G401 (cell line): ENCODE measurements around the gene CNDP1. TPM values are rescaled to one million over a fixed set of nuclear protein-coding genes. Genes with fewer than 3 reads are reported as not detected.

Experiments used
- DNase-seq: peaks from one replicate; pipeline ENCODE4 v3.0.0-alpha.2; 2015; ENCODE audit warnings: low spot score
- in situ Hi-C: cut with HindIII; loops from 2 replicates; pipeline ENCODE4 v1.10.0; 2016; ENCODE audit warnings: low sequenced_read_pairs, mixed read lengths
- total RNA-seq: library from RNA; depleted of rRNA; stranded (reverse); fragments of >200 nt; shearing (Covaris generic); gene quantifications from 2 replicates; pipeline ENCODE4 v1.2.3, GENCODE V29; 2014

The CNDP1 gene
- total RNA-seq, 1 experiment from 2014 or later = not detected

GRCh38 chr18:74503137-74503536, 31.2 kb upstream of the CNDP1 start:
- DNase-seq = no peak
- in situ Hi-C loops = no loop called here

- in situ Hi-C loops = no loop called here
- DNase-seq = no peak
These were observed 28.5 kb upstream of the CNDP1 start for GRCh38 chr18:74505776-74506175.

DNA sequence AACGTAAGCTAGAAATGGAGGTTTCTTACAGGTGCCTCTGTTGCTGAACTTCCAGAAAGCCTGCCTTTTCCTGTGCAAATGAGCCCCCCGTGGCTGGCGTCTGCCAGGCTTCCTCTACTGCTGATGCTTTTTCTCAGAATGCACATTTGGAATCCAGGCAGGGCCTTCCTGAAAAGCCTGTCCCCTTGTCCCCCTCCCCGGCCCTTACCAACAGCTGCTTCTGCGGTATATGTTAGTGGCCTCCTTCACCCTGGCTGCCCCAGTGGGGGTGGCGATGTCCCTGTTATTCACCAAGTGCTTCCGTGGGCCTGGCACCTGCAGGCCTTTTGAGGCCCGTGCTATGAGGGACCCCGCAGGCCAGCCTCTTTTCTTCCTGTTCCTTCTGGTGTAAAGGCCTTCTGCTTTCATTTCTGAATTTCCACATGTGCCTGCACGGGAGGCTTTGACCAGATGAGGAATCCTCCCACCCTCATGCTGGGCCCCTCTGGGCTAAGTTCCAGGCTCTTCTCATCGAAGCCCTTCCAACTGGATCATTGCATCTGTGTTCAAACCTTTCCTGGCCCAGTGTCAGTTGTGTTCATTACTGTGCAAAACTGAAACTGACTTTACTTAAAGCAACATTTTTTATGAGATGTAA, 27.7 kb upstream of the CNDP1 start:
- no peak for DNase-seq
- in situ Hi-C loops = no loop called here

DNA sequence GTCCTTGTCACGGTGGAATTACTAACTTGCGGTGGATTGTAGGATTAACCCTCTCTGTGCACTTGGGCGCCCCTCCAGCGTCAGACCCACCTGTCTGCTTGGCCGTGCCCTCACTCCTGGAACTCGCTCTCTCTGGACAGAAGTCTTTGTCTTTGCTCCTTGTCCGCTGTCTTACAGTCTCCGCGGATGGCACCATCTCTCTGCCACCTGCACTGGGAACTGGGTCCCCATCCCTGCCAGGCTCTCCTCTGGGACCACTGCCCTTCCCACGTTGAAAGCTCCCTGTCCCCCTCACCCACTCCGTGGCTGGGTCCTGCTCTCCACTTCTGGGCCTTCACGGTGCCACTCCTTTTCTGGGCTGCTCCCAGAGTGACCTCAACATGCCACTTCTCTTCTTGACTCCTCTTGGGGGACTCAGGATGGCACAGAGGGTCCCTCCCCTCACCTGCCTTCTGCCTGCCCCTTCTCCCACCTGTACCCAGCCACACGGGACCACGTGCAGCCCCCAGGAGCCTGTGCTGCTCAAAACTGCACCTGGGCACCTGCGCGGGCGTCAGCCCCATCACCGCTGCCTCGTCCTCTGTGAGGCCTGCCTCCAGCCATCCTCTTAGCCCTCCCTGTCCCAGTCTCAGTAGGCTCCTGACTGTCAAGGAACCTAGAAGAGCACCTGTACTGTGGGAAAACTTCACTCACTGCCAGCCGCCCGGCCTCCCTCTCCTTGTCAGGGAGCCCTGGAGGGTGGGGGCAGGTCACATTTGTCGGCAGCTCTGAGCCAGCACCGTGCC, 27.0 kb upstream of the CNDP1 start:
- DNase-seq = no peak

DNA sequence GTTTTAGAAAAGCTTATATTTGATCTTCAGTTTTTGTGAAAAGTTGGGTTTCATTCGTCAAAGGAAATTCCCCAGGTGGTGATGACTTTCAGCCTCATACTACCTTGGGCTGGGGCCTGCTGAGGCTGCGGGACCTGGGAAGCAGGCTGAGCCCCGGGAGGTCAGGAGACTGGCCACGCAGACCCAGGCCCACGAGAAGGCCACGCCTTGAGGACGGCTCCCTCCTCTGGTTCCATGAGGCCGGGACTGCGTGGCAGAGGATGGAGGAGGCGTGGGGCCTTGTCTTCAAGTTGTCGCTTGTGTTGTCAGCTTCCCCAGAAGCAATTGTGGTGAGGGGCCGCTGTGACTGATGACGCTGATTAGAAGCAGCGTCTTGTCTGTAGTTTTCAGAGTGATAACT, 26.4 kb upstream of the CNDP1 start:
- in situ Hi-C loops = no loop called here
- no peak for DNase-seq

More for the DNA sequence above, 27.0 kb upstream of the CNDP1 start:
- in situ Hi-C loops = no loop called here

DNA sequence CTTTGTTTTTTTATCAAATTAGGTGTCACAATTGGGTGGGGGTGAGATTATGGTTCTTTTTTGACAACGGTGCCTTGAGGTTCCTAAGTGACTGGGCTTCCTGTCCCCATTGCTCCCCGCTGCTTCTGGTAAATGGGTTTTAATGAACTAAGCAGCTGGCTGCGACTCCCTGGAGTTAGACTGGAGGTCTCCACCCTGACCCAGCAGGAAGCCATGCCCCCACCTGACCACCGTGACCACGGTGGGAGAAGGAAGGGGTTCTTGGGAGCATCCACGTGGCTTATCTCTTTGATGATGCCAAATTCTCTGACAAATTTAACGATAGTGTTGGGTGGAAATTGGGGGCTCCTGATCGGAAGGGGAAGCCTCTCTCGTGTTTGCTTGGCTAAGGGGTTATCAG, 25.9 kb upstream of the CNDP1 start:
- in situ Hi-C loops = no loop called here
- no peak for DNase-seq

DNA sequence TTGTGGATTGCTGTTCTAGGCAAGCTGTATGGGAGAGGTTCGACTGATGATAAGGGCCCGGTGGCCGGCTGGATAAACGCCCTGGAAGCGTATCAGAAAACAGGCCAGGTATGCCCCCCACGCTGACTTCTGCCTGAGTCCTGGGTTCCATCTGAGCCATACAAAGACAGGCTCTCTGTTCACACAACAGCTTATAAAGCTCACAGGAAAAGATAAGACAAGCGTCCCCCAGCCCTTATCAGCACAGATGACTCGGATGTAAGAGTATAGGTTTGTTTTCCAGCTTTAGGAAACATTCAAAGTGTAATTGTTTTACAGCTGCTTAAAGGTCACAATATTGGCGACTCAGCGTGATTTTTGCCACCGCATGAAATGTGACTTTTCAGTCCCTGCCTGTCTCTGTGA, 25.5 kb upstream of the CNDP1 start:
- in situ Hi-C loops = no loop called here
- DNase-seq = no peak

DNA sequence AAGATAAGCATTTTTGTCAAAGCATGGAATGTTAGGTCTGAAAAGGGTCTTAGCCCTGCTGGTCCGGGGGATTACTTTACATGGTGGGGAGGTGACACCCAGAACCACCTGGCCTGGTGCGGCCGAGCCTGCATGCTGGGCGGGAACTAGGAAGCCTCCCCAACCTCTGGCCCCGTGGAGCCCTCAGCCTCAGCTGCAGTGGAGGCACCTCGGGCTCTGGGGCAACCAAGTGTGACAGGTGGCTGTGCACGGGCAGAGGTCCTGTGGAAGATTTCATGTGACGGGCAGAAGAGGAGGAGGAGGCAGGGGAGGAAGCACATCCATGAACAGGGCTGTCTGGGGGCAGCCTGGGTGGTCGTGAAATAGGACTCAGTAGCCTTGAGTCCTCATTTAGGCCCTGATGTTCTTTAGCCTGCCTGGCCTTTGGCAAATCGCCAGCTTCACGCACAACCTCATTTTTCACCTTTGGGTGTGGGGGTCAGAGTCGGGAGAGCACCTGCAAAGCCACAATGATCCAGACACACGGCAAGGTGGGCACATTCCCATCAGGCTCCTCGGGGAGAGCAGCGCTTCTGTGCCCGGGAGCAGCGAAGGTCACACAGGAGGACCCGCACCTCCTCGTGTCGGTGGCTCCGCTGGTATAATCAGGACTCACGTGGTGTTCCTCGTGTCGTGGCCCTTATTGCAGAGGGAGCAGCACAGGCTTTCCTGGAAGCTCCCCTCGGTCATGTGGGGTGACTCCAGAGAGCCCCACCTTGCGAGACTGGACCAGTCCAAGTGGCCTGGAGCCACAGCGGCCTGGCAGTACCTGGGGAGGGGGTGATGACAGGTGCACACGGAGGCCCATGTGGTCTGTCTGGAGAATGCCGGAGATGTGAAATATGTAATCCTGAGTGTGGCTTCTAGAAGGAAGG, 24.2 kb upstream of the CNDP1 start:
- no peak for DNase-seq
- in situ Hi-C loops = no loop called here

GRCh38 chr18:74510770-74511095, 23.6 kb upstream of the CNDP1 start:
- DNase-seq = no peak
- in situ Hi-C loops = no loop called here

DNA sequence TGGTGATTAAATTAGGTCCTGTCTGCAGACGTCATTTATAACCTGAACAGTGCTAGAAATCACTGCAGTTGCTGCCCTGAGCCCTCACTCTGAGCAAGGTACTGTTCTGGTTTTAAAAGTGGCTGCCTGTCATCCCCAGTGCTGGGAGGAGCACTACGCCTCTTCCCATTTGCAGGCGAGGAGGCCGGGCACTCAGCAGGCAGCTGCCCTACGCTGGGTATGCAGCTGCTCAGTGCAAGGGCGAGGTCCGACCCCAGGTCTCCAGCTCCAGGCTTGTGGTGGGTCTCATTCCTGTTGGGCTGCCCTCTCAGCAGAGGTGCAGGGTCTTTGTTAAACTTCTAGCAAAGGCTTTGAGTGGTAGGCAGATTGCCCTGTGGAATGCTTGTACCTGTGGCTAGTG, 22.5 kb upstream of the CNDP1 start:
- in situ Hi-C loops = no loop called here
- DNase-seq = no peak

DNA sequence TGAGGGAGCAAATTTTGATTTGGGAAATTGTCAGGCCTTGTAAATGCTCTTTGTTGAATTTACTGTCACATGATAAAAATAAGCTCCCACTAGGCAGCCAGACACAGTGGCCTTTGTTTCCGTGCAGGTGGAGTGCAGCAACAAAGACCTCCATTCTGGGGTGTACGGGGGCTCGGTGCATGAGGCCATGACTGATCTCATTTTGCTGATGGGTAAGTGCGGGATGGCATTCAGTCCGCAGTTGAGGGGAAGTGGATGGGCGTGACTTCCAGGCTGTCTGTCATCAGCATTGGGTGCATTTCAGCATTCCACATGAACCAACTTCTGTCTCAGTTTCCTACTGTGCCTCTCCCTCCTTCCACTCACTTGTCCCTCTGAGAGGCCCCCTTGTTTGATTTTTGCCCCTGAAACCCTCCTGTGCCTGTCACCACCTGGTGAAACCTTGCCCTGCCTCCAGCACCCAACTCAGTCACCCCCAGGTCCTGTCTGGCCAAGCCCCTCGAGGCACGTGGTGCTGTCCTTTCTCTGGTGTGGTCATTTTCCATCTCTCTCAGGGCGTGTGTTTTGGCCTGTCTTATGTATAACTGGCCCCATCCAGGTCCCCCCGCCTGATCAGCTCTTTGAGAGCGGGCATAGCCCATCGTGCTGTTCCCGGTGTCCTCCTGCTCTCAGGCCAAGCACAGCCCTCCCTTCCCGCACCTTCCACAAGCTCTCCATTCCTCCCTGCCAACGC, 21.8 kb upstream of the CNDP1 start:
- no peak for DNase-seq

GRCh38 chr18:74513149-74513882, 21.0 kb upstream of the CNDP1 start:
- DNase-seq = no peak
- in situ Hi-C loops = no loop called here

More for the DNA sequence above, 21.8 kb upstream of the CNDP1 start:
- in situ Hi-C loops = no loop called here

DNA sequence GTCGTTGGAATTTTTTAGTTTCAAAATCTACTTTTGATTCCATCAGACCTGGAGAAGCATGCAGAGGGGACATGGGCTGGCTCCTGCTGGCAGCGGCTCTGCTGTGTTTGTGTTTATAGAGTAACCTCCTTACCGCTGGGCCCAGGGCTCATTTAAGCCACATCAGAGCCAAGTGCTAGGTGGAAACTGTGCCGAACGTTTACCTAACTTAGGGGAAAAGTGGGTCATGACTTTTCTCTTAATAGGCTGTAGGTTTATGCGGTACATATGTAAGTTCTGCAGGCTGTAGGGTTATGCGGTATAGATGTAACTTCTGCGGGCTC, 20.5 kb upstream of the CNDP1 start:
- in situ Hi-C loops = no loop called here
- DNase-seq = no peak

DNA sequence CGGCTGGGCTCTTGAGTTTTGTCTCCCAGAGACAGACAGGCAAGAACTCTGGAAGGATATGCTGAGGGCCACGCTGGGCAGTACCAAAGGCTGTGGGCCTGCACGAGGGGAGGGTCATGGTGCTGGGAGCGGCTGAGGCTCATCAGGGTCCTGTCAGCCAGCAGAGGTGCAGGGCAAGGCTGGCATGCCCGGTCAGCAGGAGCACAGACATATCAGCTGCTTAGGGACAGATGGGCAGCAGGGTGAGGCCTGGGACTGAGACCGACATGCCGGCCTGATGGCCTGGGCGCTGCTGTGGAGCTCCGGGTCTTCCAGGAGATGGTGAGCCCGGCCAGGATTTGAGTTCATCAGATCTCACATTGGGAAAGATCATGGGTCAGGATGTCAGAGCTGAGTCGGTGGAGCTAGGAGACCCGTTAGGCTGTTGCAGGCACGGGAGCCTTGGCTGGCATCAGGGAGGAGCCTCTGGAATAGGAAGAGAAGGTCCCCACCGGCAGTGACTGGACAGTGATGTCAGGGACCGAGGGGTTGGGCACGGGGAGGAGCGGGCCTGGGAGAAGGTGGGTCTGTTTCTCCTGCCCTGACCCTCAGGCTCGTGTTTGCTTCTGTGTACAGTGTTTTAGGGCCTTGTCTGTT, 19.3 kb upstream of the CNDP1 start:
- in situ Hi-C loops = no loop called here
- DNase-seq = no peak

DNA sequence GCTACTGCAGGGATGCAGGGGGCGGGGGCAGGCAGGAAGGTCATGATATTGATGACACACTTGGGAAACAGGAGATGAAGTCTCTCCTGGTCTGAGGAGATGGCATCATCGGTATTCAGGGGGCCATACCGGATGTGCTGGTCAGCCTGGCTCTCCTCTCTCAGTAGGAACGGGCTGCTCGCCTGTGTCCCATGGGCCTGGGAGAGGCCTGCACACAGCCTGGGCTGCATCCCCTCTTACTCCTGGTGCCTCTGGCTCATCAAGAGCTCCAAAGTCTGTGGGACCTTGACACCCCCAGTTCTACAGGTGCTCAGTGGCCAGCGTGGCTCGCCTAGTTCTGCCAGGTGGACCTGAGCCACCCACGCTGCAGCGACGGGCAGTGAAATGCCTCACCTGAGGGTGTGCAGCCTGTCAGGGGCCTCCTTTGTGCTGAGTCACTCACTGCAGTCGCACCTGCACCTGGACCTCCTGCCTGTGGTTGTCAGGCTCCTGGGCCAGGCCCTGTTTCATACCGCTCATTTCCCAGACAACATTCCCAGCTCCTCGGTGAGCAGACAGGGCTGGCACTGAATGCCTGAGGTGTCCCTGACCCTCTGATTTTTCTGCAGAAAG, 18.6 kb upstream of the CNDP1 start:
- DNase-seq = no peak
- in situ Hi-C loops = no loop called here

GRCh38 chr18:74516271-74517235, 17.7 kb upstream of the CNDP1 start:
- DNase-seq = no peak
- in situ Hi-C loops = no loop called here

DNA sequence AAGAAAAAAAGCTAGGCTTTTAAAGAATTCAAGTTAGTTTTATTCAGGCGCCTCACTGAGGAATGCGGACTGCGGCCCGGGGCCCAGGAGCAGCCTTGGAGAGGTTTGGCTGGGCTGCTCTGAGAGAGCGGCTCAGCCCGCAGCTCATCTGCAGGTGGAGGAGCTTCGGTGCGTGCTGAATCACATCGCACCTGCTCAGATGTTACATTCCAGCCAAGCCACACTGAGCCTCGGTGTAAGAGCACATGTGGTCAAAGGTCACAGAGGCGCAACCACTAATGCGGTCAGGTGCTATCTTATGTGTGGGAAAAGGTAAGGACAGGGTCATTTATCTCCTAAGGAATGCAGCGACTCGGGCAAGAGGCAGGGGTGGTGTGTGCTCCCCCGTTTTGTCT, 17.1 kb upstream of the CNDP1 start:
- no peak for DNase-seq
- in situ Hi-C loops = no loop called here
